Ecto neural progenitor cell (in vitro differentiated cells): ENCODE measurements around the gene ZDHHC21.

Experiments used
- DNase-seq: peaks from one replicate; pipeline ENCODE4 v3.0.0-alpha.2; 2018; ENCODE audit warnings: low spot score

Gene ZDHHC21

GRCh38 chr9:14608540-14608939, 84.7 kb downstream of the ZDHHC21 start:
- no peak for DNase-seq

DNA sequence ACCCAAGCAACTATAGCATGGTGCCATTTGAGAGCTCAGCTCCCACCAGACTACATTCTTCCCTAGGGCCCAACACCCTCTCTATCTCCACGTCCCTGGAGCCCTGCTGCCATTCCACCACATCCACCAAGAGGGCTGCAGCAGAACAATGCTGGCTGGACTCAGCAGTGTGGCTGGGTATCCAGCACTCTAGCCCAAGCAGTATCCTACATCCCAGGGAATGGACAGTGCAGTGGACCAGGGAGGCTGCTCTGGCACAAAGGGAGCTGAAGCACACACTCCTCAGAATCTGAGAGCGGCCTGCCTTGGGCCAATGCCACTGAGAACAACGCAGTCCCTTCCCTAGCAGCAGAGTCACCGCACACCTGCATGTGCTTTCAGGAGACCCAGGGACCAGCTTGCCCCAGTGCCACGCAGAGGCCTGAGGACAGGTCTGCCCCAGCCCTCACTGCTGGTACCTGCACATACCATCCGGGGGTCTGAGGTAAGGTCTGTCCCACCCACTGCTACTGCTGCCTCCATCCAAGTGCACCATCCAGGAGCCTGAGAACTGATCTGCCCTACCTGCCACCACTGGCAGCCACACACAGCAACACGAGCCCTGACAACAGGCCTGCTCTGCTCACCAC, 95.9 kb downstream of the ZDHHC21 start:
- no peak for DNase-seq

GRCh38 chr9:14593406-14593805, 99.8 kb downstream of the ZDHHC21 start:
- no peak for DNase-seq

- DNase-seq: no peak
These were observed 101.8 kb downstream of the ZDHHC21 start for GRCh38 chr9:14591411-14591810.

GRCh38 chr9:14585730-14586473, 107.3 kb downstream of the ZDHHC21 start:
- DNase-seq: no peak

- DNase-seq: no peak
These were observed 108.7 kb downstream of the ZDHHC21 start for GRCh38 chr9:14584571-14584970.

GRCh38 chr9:14578030-14578429, 115.2 kb downstream of the ZDHHC21 start:
- DNase-seq: no peak

DNA sequence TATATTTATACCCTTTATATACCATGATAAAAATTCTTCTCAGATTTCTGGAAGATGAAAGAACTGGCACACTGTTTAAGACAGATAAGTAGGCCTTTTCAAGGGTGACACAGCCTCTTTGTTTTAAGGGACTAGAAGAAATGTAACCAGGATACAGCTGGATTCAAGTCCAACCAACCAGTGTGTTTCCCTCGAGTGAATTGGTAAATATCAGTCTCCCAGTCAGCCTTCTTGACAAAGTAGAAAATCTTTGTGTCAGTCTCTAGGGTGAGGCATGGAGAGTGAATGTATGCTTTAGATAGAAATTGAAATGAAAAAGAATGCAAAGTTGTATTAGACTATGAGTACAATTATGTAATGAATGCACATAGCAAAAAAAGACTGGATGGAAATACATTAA, 119.1 kb downstream of the ZDHHC21 start:
- no peak for DNase-seq

GRCh38 chr9:14573319-14573718, 119.9 kb downstream of the ZDHHC21 start:
- DNase-seq: no peak

GRCh38 chr9:14565352-14566016, 127.7 kb downstream of the ZDHHC21 start:
- no peak for DNase-seq

DNA sequence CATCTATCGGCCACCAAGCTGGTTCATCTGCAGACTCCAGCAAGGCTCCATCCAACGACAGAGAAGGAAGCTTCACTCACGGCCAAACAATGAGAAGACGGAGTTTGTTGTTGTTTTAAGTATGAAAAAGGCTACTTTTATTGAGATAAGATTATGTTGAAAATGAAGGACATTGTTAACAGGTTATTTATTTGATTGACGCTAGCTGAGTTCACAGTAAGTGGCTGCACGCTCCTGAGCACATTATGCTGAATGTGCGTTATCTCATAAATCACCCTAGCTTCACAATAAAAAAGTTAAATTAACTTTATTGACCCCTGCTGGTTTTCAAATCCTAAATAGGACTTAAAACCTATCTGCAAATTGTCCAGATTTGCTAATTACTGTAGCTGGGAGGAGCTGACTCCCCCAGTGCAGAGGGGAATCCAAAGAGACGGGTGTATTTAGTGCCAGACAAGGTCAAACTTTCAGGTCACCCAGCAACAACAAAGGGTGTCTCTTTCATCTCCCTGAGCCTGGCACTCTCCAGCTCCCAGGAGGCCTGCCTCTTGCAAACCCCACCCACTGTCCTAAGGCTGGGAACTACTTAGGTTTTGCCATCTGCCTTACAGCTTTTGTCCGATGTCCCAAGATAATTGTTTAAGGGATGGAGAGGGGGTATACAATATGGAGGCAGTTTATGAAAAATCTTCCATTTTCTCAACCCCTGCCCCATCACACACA, 129.2 kb downstream of the ZDHHC21 start:
- DNase-seq: no peak

DNA sequence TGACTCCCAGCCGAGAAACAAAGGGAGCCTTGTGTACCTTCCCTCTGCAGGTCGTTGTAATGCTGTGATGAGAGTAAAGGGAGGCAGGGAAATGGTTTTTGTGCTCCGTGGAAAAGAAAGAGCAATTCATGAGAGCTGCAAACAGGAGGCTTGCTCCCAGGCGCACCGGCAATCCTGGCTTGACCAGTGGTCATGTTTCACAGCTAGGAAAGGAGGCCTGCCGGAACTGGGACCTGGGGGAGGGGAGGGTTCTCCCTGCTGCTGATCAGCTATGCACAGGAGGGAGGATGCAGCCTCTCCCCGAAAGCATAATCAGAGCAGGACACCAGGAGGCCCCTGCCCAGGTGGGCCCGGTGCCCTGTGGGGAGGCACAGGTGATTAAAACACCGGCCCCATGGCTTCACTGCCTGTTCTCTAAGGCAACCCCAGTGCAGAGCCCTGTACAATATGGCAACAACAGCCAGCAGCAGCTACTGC, 131.3 kb downstream of the ZDHHC21 start:
- DNase-seq: peak; percentile 67
